HG02970 (cell line): ENCODE measurements around the gene ETHE1.
A peak's percentile ranks its signal among the peaks of the same experiment; 100 is the strongest.
"Not testable (repeated sequence)": the region's sequence is repeated elsewhere in the genome, so short reads cannot be mapped to it uniquely, and the experiment has no call there.

Experiments
- ATAC-seq: cut with Tn5 transposase; IDR thresholded peaks from one replicate; pipeline ENCODE4 v1.9.1; 2021; ENCODE audit warnings: mild to moderate bottlenecking, moderate library complexity, moderate number of reproducible peaks; ENCODE audit not compliant: unreplicated experiment, low FRiP score

The ETHE1 gene

DNA sequence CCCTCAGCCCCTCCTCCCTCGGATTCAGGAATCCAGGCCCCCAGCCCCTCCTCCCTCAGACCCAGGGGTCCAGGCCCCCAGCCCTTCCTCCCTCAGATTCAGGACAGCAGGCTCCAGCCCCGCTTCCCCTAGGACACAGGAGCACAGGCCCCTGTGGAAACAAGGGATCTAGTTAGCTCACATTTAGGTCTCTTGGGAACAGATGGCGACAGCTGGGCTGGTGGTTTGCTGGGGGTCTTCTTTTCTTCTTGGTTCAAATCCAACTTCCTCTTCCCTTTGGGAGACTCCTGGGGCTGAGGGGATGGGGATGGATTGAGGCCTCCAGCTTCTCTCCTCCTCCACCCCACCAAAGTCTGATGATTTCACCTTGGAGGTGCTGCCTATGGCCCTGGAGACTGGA is 25.6 kb upstream of the ETHE1 start:
- no peak for ATAC-seq

DNA sequence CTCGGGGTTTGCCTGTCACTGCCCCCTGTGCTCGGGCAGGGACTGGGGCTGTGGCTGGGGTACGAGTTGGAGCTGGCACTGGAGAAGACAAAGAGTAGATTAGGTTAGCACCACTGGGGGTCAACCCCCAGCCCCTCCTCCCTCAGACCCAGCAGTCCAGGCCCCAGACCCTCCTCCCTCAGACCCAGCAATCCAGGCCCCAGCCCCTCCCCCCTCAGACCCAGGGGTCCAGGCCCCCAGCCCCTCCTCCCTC is 25.1 kb upstream of the ETHE1 start:
- no peak for ATAC-seq

DNA sequence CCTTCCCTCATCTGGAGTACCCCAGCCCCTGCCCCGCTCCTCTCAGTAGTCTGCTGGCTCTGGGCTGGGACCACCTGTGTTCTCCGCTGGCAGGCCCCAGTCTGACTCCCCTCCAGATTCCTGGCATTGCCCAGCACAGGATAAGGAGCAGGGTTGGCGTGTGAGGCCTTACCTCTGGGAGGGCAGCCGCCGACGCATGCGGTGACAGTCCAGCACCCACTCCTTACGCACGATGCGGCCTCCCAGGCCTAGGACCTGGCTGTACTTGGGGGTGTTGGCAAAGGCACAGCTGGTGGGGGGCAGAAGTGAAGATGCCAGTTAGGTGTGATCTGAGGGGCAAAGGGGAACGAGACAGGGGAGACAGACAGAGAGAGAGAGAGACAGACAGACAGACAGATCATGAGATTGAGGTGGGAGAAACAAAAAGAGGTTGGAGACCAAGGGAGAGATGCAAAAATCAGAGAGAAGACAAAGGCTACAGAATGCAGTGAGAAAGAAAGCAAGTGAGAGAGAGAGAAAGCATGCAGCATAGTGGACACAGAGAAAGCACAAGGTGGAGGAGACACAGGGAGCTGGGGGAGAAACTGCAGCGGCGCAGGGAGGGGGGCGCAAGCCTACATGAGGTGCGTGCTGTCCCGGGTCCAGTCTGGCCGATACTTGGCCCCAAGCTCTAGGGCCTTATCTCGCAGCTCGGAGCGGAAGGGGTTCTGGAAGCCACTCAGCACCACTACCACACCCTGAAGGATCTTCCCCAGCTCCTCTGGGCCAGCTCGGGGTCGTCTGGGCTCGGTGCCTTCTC is 24.6 kb upstream of the ETHE1 start:
- no peak for ATAC-seq

DNA sequence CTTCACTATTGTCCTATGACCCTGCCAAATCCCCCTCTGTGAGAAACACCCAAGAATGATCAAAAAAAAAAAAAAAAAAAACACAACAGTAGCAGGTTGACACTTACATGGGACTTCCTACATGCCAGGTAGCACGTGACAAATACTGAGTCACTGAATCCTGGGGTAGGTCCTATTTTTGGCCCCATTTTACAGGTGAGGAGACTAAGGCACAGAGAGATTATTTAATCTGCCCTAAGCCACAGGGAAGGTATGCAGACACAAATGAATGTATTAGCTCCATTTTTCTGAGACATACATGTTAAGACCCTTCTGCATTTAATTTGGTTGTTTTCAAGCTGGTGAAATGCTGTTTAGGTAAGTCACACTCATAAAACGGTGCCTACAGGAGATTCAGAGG is 21.7 kb upstream of the ETHE1 start:
- no peak for ATAC-seq

DNA sequence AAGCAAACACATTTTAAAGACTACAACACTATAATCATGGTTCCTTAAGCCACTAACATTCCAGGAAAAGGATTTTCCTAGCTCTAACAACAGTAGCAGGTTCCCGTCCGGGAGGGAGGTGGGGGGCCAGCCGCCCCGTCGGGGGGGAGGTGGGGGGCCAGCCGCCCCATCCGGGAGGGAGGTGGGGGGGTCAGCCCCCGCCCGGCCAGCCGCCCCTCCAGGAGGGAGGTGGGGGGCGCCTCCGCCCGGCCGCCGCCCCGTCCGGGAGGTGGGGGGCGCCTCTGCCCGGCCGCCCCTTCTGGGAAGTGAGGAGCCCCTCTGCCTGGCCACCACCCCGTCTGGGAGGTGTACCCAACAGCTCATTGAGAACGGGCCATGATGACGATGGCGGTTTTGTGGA is 20.9 kb upstream of the ETHE1 start:
- not testable (repeated sequence) for ATAC-seq

DNA sequence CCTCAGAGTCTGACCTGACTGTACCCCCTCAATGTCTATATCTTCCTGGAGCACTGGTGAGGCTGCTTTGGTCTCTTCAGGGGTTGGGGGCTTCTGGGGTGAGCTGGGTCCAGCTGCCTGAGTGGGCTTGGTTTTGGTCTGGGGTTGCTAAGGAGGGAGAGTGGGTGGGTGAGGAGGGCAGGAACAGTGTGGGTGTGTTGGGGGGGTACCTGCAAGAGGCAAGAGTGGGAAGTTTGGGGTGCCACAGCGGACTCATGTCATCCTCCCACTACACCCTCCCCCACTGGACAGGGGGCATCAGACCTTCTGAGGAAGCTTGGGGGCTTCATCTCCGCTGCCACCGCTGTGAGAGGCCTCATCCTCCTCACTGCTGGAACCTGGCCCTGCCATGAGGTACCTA is 19.6 kb upstream of the ETHE1 start:
- no peak for ATAC-seq

DNA sequence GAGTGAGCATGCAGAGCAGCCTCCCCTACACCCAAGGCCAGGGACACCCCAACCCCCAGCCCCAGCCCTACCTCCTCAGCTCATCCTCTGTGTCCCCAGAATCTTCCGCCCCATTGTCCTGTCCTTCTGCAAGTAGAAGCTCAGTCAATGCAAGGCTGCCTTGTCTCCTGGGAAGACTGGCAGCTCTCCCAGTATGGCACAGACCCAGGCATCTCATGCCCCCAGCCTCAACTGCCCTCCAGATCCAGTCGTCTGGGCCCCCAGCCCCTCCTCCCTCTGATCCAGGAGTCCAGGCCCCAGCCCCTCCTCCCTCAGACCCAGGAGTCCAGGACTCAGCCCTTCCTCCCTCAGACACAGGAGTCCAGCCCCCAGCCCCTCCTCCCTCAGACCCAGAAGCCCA is 19.0 kb upstream of the ETHE1 start:
- ATAC-seq, result no peak

DNA sequence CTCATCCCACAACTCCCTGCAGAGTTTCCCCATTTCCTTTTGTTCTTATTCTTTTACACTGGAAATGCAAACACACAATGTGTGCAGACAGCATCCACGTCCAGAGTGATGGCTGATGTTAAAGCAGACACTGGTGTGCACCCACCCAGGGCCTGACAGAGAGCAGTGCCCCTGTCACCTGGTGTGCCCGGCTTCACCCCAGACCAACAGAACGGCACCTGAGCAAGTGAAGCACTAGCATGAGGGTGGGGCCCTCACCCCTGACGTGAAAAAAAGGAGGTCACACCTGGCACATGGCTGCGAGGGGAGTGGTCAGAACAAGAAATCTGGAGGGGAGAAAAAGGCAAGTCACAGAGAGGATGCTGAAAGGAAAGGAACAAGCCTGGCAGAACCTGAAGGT is 18.3 kb upstream of the ETHE1 start:
- ATAC-seq, result no peak

DNA sequence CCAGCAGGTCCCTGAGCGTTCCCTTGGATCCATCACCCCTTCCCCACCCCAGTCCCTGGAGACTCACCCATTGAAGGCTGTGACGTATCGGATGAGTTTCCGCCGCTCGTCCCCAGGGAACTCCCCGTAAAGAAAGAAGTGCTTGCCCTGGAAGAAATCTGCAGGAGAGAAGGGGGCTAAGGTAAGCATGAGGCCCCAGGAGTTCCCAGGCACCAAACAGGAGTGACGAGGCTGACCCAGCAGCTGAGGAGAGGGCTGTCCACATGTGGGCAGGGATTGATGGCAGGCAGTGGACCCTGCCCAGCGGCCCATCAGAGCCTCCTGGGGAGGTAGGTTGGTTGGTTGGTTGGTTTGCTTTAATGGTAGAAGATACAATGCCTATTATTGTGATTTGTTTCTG is 17.1 kb upstream of the ETHE1 start:
- ATAC-seq, result no peak

DNA sequence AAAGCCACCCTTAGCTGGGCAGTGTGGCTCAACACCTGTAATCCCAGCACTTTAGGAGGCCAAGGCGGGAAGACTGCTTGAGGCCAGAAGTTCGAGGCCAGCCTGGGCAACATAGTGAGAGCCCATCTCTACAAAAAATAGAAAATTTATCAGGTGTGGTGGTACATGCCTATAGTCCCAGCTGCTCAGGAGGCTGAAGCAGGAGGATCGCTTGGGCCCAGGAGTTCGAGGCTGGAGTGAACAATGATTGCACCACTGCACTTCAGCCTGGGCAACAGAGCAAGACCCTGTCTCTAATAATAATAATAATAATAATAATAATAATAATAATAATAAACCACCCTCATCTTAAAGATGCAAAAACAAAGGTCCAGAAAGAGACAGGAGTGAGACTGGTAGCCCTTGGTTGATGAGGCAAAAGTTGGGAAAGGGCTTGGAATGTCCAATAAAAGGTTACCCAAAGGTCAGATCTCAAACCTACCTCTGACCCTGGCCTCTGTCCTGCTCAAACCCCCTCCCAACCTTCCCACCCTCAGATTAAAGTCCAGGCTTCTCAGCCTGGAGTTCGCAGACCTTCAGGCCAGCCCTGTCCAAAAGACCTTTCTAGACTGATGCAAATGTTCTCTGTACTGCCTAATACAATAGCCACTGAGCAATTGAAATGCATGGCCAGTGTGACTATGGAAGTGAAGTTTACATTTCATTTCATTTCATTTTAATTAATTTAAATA is 15.1 kb upstream of the ETHE1 start:
- no peak for ATAC-seq

DNA sequence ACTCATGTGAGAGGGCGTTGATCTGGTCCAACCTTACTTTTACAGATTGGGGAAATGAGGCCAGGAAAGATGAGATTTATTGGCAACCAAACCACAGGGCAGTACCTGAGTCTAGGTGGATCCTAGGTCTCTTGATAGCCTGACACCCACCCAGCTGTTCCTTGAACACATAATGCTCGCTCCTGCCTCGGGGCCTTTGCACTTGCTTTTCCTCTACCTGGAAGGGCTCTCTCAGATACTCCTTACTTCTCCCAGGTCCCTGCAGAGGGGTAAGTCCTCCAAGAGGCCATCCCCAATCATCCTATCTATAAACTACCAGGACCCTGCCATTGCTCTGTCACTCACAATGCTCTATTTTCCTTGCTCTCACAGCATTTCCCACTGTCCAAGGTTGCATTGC is 13.4 kb upstream of the ETHE1 start:
- ATAC-seq, result no peak

DNA sequence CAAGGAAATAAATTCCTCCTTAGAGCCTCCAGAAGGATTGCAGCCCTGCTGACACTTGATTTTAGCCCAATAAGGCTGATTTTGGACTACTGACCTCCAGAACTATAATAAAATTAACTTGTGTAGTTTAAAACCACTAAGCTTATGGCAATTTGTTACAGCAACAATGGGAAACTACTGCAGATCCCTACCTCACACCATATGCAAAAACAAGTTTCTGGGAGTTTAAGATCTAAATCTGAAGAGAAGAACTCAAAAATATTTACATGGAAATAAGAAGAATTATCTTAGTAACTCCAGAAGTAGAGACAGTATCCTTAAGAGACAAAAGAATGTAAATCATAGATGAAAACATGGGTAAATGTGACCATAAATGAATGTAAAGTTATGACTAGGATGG is 11.9 kb upstream of the ETHE1 start:
- no peak for ATAC-seq

DNA sequence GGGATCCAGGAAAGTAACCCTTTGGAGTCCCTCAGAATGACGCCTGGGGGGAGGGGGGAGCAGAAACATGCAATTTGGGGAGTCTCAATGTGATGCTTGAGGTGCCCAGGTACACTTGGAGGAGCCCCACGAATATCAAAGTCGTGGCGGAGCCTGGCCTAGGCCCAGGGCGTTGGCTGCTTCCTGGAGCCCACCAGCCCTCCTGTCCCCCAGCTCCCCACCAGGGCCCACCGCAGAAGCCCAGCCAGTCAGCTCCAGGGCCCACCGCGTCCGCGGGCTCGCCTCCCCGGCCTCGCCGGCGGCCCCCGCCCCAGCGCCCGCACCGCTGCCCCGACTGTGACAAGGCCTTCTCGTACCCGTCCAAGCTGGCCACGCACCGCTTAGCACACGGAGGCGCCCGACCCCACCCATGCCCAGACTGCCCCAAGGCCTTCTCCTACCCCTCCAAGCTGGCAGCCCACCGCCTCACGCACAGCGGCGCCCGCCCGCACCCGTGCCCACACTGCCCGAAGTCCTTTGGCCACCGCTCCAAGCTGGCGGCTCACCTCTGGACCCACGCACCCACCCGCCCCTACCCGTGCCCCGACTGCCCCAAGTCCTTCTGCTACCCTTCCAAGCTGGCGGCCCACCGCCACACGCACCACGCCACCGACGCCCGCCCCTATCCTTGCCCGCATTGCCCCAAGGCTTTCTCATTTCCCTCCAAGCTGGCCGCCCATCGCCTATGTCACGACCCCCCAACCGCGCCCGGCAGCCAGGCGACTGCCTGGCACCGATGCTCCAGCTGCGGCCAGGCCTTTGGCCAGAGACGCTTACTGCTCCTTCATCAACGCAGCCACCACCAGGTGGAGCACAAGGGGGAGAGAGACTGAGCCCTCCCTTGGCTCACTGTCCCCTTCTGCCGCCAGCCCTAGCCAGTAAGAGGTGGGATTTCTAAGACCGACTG is 8.1 kb upstream of the ETHE1 start:
- ATAC-seq, result no peak

DNA sequence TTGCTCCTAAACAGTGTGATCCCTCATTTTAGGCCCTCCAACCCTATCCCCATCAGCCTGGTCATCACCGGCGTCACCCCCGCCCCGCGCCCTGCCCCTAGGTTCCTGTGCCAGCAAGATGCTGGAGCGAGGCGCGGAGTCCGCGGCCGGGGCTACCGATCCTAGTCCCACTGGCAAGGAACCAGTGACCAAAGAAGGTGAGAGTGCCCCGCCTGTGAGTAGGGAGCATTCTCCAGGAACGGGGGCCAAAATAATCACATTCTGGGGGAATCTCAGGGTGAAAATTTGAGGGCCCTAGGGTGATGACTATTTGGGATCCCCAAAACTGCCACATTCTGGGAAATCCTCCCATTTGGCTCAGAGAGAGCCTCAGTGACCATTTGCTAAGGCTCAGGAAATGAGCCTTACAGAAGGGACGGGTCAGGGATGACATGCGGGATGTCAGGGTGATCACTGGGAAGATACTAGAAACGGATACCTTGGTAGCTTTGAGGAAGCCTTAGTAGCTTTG is 7.4 kb upstream of the ETHE1 start:
- ATAC-seq, result no peak

DNA sequence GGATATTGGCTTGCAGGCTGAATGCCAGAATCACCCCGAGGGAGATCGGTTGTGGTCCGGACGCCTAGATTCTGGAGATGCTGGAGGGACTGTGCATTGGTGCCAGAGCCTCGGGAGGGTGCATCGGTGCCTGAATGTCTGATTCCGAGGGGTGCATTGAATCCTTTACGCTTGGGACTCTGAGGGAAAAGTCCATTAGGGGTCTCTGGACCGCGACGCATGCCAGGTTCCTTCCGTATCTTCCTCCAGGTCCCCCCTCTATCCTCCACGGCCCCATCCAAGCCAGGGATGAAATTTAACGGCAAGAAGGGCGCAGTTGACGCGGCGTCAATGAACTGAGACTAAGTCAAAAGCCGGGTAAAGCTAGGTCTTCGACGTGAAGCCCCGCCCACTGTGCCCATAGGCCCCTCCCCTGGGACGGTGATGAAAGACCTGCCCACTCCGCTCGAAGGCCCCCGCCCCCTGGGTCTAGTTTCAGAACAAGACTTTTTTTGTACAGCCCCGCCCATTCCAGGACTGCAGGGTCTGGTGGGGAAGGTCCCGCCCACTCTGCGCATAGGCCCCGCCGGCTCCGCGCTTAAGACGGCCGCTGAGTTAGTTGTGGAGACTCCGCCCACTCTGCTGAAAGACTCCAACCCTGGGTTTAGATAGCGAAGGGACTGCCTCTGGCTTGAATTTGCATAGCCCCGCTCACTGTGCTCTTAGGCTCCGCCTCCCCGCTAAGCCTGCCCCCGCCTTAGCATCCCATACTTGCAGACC is 6.7 kb upstream of the ETHE1 start:
- peak; percentile 66 for ATAC-seq

DNA sequence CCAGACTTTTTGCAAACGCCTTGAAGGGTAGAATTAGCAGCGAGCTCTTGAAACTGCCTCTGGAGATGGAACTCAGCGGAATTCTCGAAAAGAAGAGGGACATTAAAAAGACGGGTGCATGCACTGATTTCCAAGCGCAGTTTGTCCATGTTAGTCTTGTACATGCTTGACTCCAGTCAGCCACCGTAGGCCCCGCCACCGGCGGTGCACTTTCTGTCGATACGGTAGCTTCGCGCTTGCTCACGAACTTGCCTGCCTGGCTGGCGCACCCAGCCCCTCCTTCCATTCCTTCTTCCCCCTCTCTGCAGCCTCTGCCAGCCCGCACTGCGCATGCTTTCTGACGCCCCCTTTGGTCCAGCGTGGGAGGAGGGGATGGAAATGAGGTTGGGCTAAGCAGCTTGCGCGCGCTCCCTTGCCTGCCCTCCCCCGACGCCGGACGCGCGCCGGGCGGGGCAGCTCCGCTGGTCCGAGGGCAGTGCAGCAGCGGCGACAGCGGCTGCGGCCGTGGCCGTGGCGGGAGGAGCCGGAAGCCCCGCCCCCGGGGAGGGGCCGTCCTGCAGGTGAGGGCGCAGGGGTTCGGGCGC is 6.1 kb upstream of the ETHE1 start, which contains the start of gene ZNF575:
ZNF575 (plus strand) TSS at position 227 of the 584 bp plus-strand sequence. CDS start 1,235 bp downstream, outside the sequence.
- ATAC-seq, result peak; percentile 65

DNA sequence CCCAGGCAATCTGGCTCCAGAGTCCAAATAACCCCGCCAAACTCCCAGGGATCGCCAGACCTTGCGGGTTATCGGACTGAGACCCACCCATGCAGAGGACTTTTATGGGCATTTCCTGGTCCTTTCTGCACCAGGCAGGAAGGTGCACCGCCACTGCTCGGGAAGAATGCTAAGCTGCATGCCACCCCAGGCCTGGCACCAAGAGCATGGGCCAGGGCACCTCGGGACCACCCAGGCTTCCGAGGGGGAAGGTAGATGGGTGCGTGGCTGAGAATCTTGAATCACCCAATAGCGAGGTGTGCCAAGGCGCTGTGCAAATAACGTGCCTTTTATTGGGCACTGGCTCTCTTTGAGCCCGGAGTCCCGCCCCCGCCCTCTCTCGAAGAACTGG is 5.6 kb upstream of the ETHE1 start:
- no peak for ATAC-seq

DNA sequence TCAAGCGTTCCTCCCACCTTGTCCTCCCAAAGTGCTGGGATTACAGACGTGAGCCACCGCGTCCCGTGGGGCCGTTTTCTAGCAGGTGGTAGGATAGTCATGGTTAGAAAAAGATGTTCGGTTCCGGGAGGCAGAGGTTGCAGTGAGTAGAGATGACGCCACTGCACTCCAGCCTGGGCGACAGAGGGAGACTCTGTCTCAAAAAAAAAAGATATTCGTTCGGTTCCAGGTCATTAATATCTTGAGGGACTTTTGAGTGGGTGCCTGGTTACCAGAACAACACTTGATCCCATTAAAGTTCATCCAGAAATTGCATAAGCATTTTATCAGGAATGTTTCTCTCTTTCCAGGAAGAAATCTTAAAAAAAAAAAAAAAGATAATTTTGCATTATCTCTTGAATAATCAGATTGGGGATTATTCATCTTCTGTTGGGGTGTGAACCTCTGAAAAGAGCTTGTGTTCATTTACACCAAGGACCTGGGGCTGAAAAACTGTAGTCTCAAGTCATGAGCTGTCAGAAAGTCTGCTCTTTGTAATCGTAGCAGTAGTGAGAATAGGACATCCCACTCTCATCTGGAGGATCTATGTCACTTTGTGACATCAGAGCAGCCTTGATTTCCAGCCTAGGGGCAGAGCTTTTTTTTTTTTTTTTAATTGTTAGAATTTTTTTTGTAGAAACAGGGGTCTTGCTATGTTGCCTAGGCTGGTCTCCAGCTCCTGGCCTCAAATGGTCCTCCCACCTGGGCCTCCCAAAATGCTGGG is 1.0 kb upstream of the ETHE1 start:
- ATAC-seq, result no peak
